Muscle of back (tissue), 11 donors: Measurements from ENCODE around the gene APOBR. TPM values are rescaled to one million over a fixed set of nuclear protein-coding genes. Genes with fewer than 3 reads are reported as not detected.
"Not testable (repeated sequence)": the region's sequence is repeated elsewhere in the genome, so short reads cannot be mapped to it uniquely, and the experiment has no call there.

Experiments
- DNase-seq, 3 donors: peaks; one replicate each; pipeline versions ENCODE4 v3.0.0 to v3.0.0-alpha.2; 2013
- polyA plus RNA-seq, 10 donors: library from polyadenylated mRNA; unstranded; fragments of 120-200 nt; gene quantifications; one replicate each; pipeline ENCODE4 v1.2.1, GENCODE V29; 2013; ENCODE audit not compliant: insufficient read length in 10 of 10

APOBR gene
- polyA plus RNA-seq, 10 donors = 0.34 to 2.6 (median 0.78) TPM

- DNase-seq = no peak
These were observed 4.4 kb downstream of the APOBR start for GRCh38 chr16:28498666-28499381.

GRCh38 chr16:28499854-28500253, 5.4 kb downstream of the APOBR start:
- no peak for DNase-seq

- DNase-seq = not testable (repeated sequence)
These were observed 6.2 kb downstream of the APOBR start for GRCh38 chr16:28500476-28501180.

GRCh38 chr16:28501258-28502232, 7.1 kb downstream of the APOBR start:
- DNase-seq = no peak

GRCh38 chr16:28502290-28502689, 7.8 kb downstream of the APOBR start:
- no peak for DNase-seq

- no peak for DNase-seq
These were observed 9.2 kb downstream of the APOBR start for GRCh38 chr16:28503470-28504259.

- no peak for DNase-seq
These were observed 10.4 kb downstream of the APOBR start for GRCh38 chr16:28504707-28505404.

GRCh38 chr16:28505489-28506137, 11.2 kb downstream of the APOBR start:
- no peak for DNase-seq

- no peak for DNase-seq
These were observed 16.6 kb downstream of the APOBR start for GRCh38 chr16:28511031-28511430.

- DNase-seq = no peak
These were observed 17.7 kb downstream of the APOBR start for GRCh38 chr16:28511801-28512789.

- no peak for DNase-seq
These were observed 19.2 kb downstream of the APOBR start for GRCh38 chr16:28513484-28514181.

GRCh38 chr16:28514246-28514645, 19.8 kb downstream of the APOBR start:
- DNase-seq = no peak

- DNase-seq = no peak
These were observed 26.2 kb downstream of the APOBR start for GRCh38 chr16:28520672-28521071.

- DNase-seq = no peak
These were observed 27.0 kb downstream of the APOBR start for GRCh38 chr16:28521436-28521835.

GRCh38 chr16:28522792-28523191, 28.3 kb downstream of the APOBR start:
- no peak for DNase-seq

- DNase-seq = no peak
These were observed 30.3 kb downstream of the APOBR start for GRCh38 chr16:28524681-28525171.

GRCh38 chr16:28526201-28527099, 32.0 kb downstream of the APOBR start:
- DNase-seq = no peak
